K562 (cell line): Measurements from ENCODE around the gene TEDDM1. TPM values are rescaled to one million over a fixed set of nuclear protein-coding genes. Genes with fewer than 3 reads are reported as not detected.

Source experiments
- ATF1 ChIP-seq, 2 experiments: fragments of 450-650 bp in 1 of 2; IDR thresholded peaks; 2 replicates each; pipeline ENCODE4 v1.6.1; 2016; ENCODE audit warnings: missing compliant biosample characterization in 1 of 2, missing genetic modification characterization in 1 of 2
- CXXC5 ChIP-seq: fragments of 250-450 bp; sonication (Bioruptor Pico); IDR thresholded peaks from 2 replicates; pipeline ENCODE4 v1.8.0; 2022; ENCODE audit warnings: inconsistent platforms, mild to moderate bottlenecking, moderate library complexity
- ETV5 ChIP-seq: sonication (generic); formaldehyde crosslinking; IDR thresholded peaks from 2 replicates; pipeline ENCODE4 v1.4.0; 2020; ENCODE audit warnings: low read depth, mild to moderate bottlenecking, missing genetic modification reagents
- LCOR ChIP-seq: sonication (generic); formaldehyde crosslinking; IDR thresholded peaks from 2 replicates; pipeline ENCODE4 v1.8.0; 2022; ENCODE audit warnings: mild to moderate bottlenecking, missing genetic modification reagents
- LEF1 ChIP-seq: fragments of 450-650 bp; IDR thresholded peaks from 2 replicates; pipeline ENCODE4 v1.6.1; 2016; ENCODE audit warnings: mild to moderate bottlenecking
- MCM5 ChIP-seq: fragments of 450-650 bp; IDR thresholded peaks from 2 replicates; pipeline ENCODE4 v1.6.1; 2016; ENCODE audit warnings: low read depth
- MGA ChIP-seq: fragments of 450-650 bp; IDR thresholded peaks from 2 replicates; pipeline ENCODE4 v1.6.1; 2016; ENCODE audit warnings: mild to moderate bottlenecking, moderate library complexity
- MITF ChIP-seq: IDR thresholded peaks from 2 replicates; pipeline ENCODE4 v1.6.1; 2014; ENCODE audit warnings: antibody characterized with exemption
- TEAD1 ChIP-seq, 2 experiments: fragments of 450-650 bp in 1 of 2; sonication (generic) in 1 of 2; formaldehyde crosslinking; IDR thresholded peaks; 2 replicates each; pipeline versions ENCODE4 v1.4.0 to v1.8.0; 2020 to 2022; ENCODE audit warnings: mild to moderate bottlenecking in 2 of 2, missing genetic modification reagents in 1 of 2
- TEAD4 ChIP-seq, 2 experiments: sonication (generic) in 1 of 2; formaldehyde crosslinking in 1 of 2; IDR thresholded peaks; 2 replicates each; pipeline versions ENCODE4 v1.6.1 to v1.8.0; 2012 to 2022; ENCODE audit warnings: borderline replicate concordance in 1 of 2, inconsistent platforms in 1 of 2, low read length in 1 of 2, mild to moderate bottlenecking in 1 of 2, missing genetic modification reagents in 1 of 2
- TRIM24 ChIP-seq, 2 experiments: fragments of 450-650 bp; IDR thresholded peaks; 2 replicates each; pipeline ENCODE4 v1.6.1; 2016
- ZNF384 ChIP-seq: IDR thresholded peaks from 2 replicates; pipeline ENCODE4 v1.6.1; 2012; ENCODE audit warnings: low read depth, low read length, improper control_type of control experiment
- ZNF766 ChIP-seq: fragments of 200-800 bp; sonication (Bioruptor generic); conservative IDR thresholded peaks from 2 replicates; pipeline ENCODE4 v1.6.1; 2016; ENCODE audit warnings: missing genetic modification characterization, missing compliant biosample characterization
- polyA plus RNA-seq, 8 experiments: library from polyadenylated mRNA; depleted of rRNA in 4 of 8; stranded (reverse) in 5 of 8; unstranded in 3 of 8; fragments of >200 nt; fragmentation: Nextera tagmentation in 2 of 8; fragmentation: Illumina TruSeq in 1 of 8; extraction: Ambion mirVana in 2 of 8; extraction: Trizol in 1 of 8; gene quantifications; 2 replicates each; pipeline versions ENCODE4 v1.2.1 to v1.2.3, GENCODE V29; 2011 to 2014; ENCODE audit warnings: inconsistent platforms in 1 of 8, missing spikeins in 1 of 8
- total RNA-seq, 7 experiments: library from RNA; depleted of rRNA in 6 of 7; stranded (reverse); fragments of >200 nt in 6 of 7; fragmentation: Illumina TruSeq in 2 of 7; extraction: Trizol in 2 of 7; gene quantifications; 2 replicates each; pipeline versions ENCODE4 v1.2.1 to v1.2.3, GENCODE V29; 2011 to 2021; ENCODE audit warnings: low replicate concordance in 1 of 7

TEDDM1 gene
- total and polyA plus RNA-seq, 9 of the 15 experiments (the other 6 are each of a cell fraction or from before 2014, with no cell fraction given): not detected

GRCh38 chr1:182430263-182431068 is 30.0 kb upstream of the TEDDM1 start (continued):
- TF ChIP-seq MGA: peak; percentile 18; the same call in 1 of the 2 replicates
- TF ChIP-seq TEAD4 (IDR thresholded peaks at IDR 0.05; ENCODE audit: low read length): peak; percentile 52; the same call in 1 of the 2 replicates
- TF ChIP-seq TEAD4 (CRISPR knock-in tag; IDR thresholded peaks at IDR 0.05; ENCODE audit: borderline replicate concordance): no peak
- peak; percentile 48; the same call in 1 of the 2 replicates for TF ChIP-seq LEF1
- no peak for TF ChIP-seq ATF1 (CRISPR knock-in tag; IDR thresholded peaks at IDR 0.05)
- peak; percentile 29; the same call in 1 of the 2 replicates for TF ChIP-seq ATF1 (tag; IDR thresholded peaks at IDR 0.05)
- TF ChIP-seq MITF: no peak
- no peak for TF ChIP-seq MCM5
- TF ChIP-seq LCOR (CRISPR knock-in tag): no peak
- TF ChIP-seq ETV5: peak; percentile 85
- TF ChIP-seq TRIM24 (IDR thresholded peaks at IDR 0.05): peak; percentile 23 to 73; a peak in 2 of 4 replicates
- TF ChIP-seq ZNF384: 0 out of 2 replicates have a peak, but pooled peaks have one; percentile 17
- peak; percentile 30; the same call in 1 of the 2 replicates for TF ChIP-seq CXXC5 (CRISPR knock-in tag)
- peak; percentile 98 for TF ChIP-seq ZNF766 (CRISPR knock-in tag)
- TF ChIP-seq TEAD1 (CRISPR knock-in tag; IDR thresholded peaks at IDR 0.05): 0 out of 4 replicates have a peak, but pooled peaks of 1 of the 2 experiments have one; percentile 26
